HEK293 (cell line): ENCODE measurements around the gene MSLN.
A peak's percentile ranks its signal among the peaks of the same experiment; 100 is the strongest.

Source experiments
- KLF1 ChIP-seq: fragments of 450-650 bp; formaldehyde crosslinking; IDR thresholded peaks from 2 replicates; pipeline ENCODE4 v1.5.1; 2016; ENCODE audit warnings: missing biosample characterization, missing genetic modification characterization
- KLF10 ChIP-seq: fragments of 450-650 bp; IDR thresholded peaks from 2 replicates; pipeline ENCODE4 v1.5.1; 2018; ENCODE audit warnings: missing biosample characterization, mild to moderate bottlenecking, missing genetic modification characterization
- OVOL3 ChIP-seq: fragments of 450-650 bp; formaldehyde crosslinking; IDR thresholded peaks from 2 replicates; pipeline ENCODE4 v1.5.1; 2016; ENCODE audit warnings: missing biosample characterization, missing genetic modification characterization
- PATZ1 ChIP-seq: fragments of 450-650 bp; formaldehyde crosslinking; IDR thresholded peaks from 2 replicates; pipeline ENCODE4 v1.5.1; 2016; ENCODE audit warnings: missing biosample characterization, missing genetic modification characterization
- REST ChIP-seq: fragments of 450-650 bp; formaldehyde crosslinking; IDR thresholded peaks from 2 replicates; pipeline ENCODE4 v1.5.1; 2016; ENCODE audit warnings: missing biosample characterization, missing genetic modification characterization
- SETDB1 ChIP-seq: IDR thresholded peaks from one replicate; pipeline ENCODE4 v1.6.1; 2017; ENCODE audit warnings: mild to moderate bottlenecking, low read length, moderate library complexity, mixed read lengths; ENCODE audit not compliant: insufficient read length
- SP3 ChIP-seq: fragments of 450-650 bp; formaldehyde crosslinking; IDR thresholded peaks from 2 replicates; pipeline ENCODE4 v1.5.1; 2016; ENCODE audit warnings: missing biosample characterization, missing genetic modification characterization
- ZBTB26 ChIP-seq: fragments of 450-650 bp; formaldehyde crosslinking; optimal IDR thresholded peaks from 2 replicates; pipeline ENCODE3; 2016; ENCODE audit warnings: missing biosample characterization, mild to moderate bottlenecking, missing genetic modification characterization
- ZEB2 ChIP-seq: fragments of 450-650 bp; formaldehyde crosslinking; IDR thresholded peaks from 2 replicates; pipeline ENCODE4 v1.5.1; 2016; ENCODE audit warnings: missing biosample characterization, missing genetic modification characterization
- ZIC2 ChIP-seq: fragments of 450-650 bp; formaldehyde crosslinking; IDR thresholded peaks from 2 replicates; pipeline ENCODE4 v1.5.1; 2016; ENCODE audit warnings: missing biosample characterization, missing genetic modification characterization
- ZNF155 ChIP-seq: fragments of 450-650 bp; formaldehyde crosslinking; IDR thresholded peaks from 2 replicates; pipeline ENCODE4 v1.5.1; 2016; ENCODE audit warnings: missing biosample characterization, missing genetic modification characterization
- ZNF23 ChIP-seq: fragments of 450-650 bp; formaldehyde crosslinking; IDR thresholded peaks from 2 replicates; pipeline ENCODE4 v1.5.1; 2016; ENCODE audit warnings: missing biosample characterization, missing genetic modification characterization, borderline replicate concordance
- ZNF274 ChIP-seq, 2 experiments: fragments of 200-500 bp in 1 of 2; fragments of 450-650 bp in 1 of 2; sonication (Bioruptor generic) in 1 of 2; formaldehyde crosslinking in 1 of 2; IDR thresholded peaks; 2 replicates each; pipeline versions ENCODE4 v1.5.1 to v1.6.1; 2014 to 2016; ENCODE audit warnings: borderline replicate concordance in 1 of 2, inconsistent platforms in 1 of 2, low read length in 1 of 2, missing biosample characterization in 1 of 2, missing genetic modification characterization in 1 of 2
- ZNF335 ChIP-seq: fragments of 450-650 bp; formaldehyde crosslinking; conservative IDR thresholded peaks from 2 replicates; pipeline ENCODE4 v1.5.1; 2016; ENCODE audit warnings: missing biosample characterization, missing genetic modification characterization
- ZNF354C ChIP-seq: fragments of 450-650 bp; formaldehyde crosslinking; IDR thresholded peaks from 2 replicates; pipeline ENCODE4 v1.5.1; 2016; ENCODE audit warnings: missing biosample characterization, missing genetic modification characterization, low read depth, borderline replicate concordance
- ZNF416 ChIP-seq: fragments of 450-650 bp; formaldehyde crosslinking; IDR thresholded peaks from 2 replicates; pipeline ENCODE4 v1.5.1; 2016; ENCODE audit warnings: missing biosample characterization, missing genetic modification characterization
- ZNF48 ChIP-seq: fragments of 450-650 bp; formaldehyde crosslinking; IDR thresholded peaks from 2 replicates; pipeline ENCODE4 v1.5.1; 2016; ENCODE audit warnings: missing biosample characterization, missing genetic modification characterization
- ZNF488 ChIP-seq: fragments of 450-650 bp; formaldehyde crosslinking; IDR thresholded peaks from 2 replicates; pipeline ENCODE4 v1.5.1; 2016; ENCODE audit warnings: missing biosample characterization, missing genetic modification characterization
- ZNF518A ChIP-seq: fragments of 450-650 bp; formaldehyde crosslinking; conservative IDR thresholded peaks from 2 replicates; pipeline ENCODE4 v1.5.1; 2016; ENCODE audit warnings: low read depth, missing biosample characterization, missing genetic modification characterization
- ZNF558 ChIP-seq: fragments of 450-650 bp; formaldehyde crosslinking; IDR thresholded peaks from 2 replicates; pipeline ENCODE4 v1.5.1; 2016; ENCODE audit warnings: missing biosample characterization, missing genetic modification characterization
- ZNF701 ChIP-seq: fragments of 450-650 bp; formaldehyde crosslinking; IDR thresholded peaks from 2 replicates; pipeline ENCODE4 v1.5.1; 2016; ENCODE audit warnings: missing biosample characterization, missing genetic modification characterization
- ZNF792 ChIP-seq: fragments of 450-650 bp; formaldehyde crosslinking; IDR thresholded peaks from 2 replicates; pipeline ENCODE4 v1.5.1; 2016; ENCODE audit warnings: missing biosample characterization, missing genetic modification characterization
- ZNF830 ChIP-seq: fragments of 450-650 bp; IDR thresholded peaks from 2 replicates; pipeline ENCODE4 v1.5.0; 2018; ENCODE audit warnings: missing biosample characterization, missing genetic modification characterization, low read depth, mild to moderate bottlenecking, moderate library complexity
- ZSCAN16 ChIP-seq: fragments of 450-650 bp; formaldehyde crosslinking; IDR thresholded peaks from 2 replicates; pipeline ENCODE4 v1.5.1; 2016; ENCODE audit warnings: missing biosample characterization, missing genetic modification characterization
- ZSCAN4 ChIP-seq: fragments of 450-650 bp; formaldehyde crosslinking; IDR thresholded peaks from 2 replicates; pipeline ENCODE4 v1.5.1; 2017; ENCODE audit warnings: missing biosample characterization, missing genetic modification characterization
- ZXDB ChIP-seq: fragments of 450-650 bp; formaldehyde crosslinking; IDR thresholded peaks from 2 replicates; pipeline ENCODE4 v1.5.1; 2016; ENCODE audit warnings: missing biosample characterization, missing genetic modification characterization

Gene MSLN

GRCh38 chr16:727291-727977 lies 33.1 kb upstream of the MSLN start (continued):
- TF ChIP-seq REST (tag by site-specific recombination) (no peak), ZNF518A (tag by site-specific recombination) (no peak), ZNF488 (tag by site-specific recombination) (no peak), ZIC2 (tag by site-specific recombination) (peak; percentile 90), ZXDB (tag by site-specific recombination) (peak; percentile 50; the same call in 1 of the 2 replicates), KLF1 (tag by site-specific recombination) (peak; percentile 68), SP3 (tag by site-specific recombination) (peak; percentile 45), SETDB1 (no peak), ZNF23 (tag by site-specific recombination) (no peak), ZNF354C (tag by site-specific recombination) (no peak), ZNF274 (IDR thresholded peaks at IDR 0.05; ENCODE audit: low read length) (no peak), ZNF274 (tag by site-specific recombination; IDR thresholded peaks at IDR 0.05; ENCODE audit: borderline replicate concordance) (no peak), PATZ1 (tag by site-specific recombination) (peak; percentile 85), KLF10 (tag by site-specific recombination) (0 out of 2 replicates have a peak, but pooled peaks have one; percentile 21), ZBTB26 (peak; percentile 41), ZNF558 (tag by site-specific recombination) (no peak), ZNF701 (no peak), ZNF155 (tag by site-specific recombination) (no peak), ZNF792 (tag by site-specific recombination) (no peak), ZSCAN16 (tag by site-specific recombination) (0 out of 2 replicates have a peak, but pooled peaks have one; percentile 33), OVOL3 (tag by site-specific recombination) (no peak), ZSCAN4 (tag by site-specific recombination) (no peak), ZNF830 (no peak), ZNF48 (tag by site-specific recombination) (no peak), ZEB2 (tag by site-specific recombination) (peak; percentile 82), ZNF335 (peak; percentile 76), ZNF416 (tag by site-specific recombination) (no peak)
